Measurements from ENCODE around the gene AIFM1.

AIFM1 gene

DNA sequence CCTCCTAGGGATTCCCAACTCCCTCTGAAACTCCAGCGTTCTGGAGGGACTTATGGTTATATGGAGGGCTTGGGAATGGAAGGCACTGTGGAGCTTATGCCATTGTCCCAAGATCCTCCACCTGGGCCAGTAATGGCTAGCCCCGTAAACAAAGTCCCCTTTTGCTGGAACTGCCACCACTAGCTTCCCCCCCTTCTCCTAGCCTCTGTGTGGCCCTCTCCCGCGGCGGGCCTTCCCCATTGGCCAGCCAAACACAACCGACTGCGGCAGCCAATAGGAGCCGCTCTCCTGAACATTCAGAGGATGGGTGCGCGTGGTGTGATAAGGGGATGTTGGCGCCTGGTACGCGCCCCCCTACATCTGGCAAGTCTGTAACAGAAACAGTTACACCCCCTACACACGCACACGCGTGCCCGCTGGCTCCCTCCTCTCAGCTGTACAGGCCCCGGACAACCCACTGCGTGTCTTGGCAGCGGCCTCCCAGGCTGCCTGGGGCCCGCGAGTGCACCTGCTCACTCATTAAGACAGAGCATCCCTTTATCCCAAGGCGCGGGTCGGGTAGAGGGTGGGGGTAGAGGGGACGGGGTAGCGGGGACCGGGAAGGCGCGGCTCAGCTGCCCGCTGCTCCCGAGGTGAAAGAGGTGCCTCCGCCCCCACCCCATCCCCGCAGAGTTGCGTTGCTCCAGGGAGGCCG is 5.3 kb upstream of the AIFM1 start:
- DNase-seq: peak; percentile 65

DNA sequence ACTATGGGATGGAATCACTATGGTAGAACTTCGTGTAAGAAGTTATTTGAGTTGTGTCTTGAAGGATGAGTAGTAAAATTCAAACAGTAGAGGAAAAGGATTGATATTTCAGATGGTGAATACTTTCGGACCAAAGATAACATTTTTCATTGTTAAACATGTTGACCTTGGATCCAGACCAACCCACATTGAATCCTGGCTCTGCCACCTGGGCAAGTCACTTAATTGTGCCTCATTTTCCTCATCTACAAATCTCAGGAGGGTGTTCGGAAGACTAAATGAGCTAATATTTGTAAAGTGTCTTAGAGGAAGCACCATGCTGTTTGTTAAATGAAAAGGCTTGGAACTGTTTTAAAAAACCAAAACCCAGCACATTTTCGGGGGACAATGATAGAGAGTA is 1.4 kb upstream of the AIFM1 start:
- DNase-seq: no peak

- no peak for DNase-seq
These were observed 799 bp upstream of the AIFM1 start for GRCh38 chrX:130166503-130166777.

DNA sequence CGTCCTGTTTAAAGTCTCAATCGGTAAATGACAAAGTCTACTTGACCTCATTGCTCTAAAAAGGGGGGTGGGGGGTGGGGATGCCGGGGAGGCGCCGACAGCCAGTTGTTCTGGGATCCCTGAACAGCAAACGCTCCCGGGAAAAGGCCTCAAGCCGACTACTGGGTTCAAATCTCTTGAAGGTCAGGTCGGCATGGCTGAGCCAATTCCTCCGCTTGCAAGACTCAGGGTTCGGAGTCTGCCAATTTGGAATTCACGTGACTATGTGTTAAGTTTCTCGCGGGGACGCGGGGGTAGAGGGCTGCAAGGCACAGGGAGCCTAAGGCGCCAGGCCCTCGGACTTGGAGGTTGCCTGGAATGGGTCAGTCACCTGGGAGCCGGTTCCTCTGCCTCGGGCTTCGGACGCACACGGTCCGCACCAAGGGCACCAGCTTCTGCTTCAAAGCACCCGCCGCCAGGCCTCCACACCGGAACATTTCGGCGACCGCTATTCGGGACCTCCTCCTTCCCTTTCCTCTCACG is 399 bp downstream of the AIFM1 start:
- no peak for DNase-seq

GRCh38 chrX:130163398-130163797 is 2.2 kb downstream of the AIFM1 start:
- DNase-seq: no peak

GRCh38 chrX:130162094-130162735 is 3.4 kb downstream of the AIFM1 start:
- DNase-seq: no peak

DNA sequence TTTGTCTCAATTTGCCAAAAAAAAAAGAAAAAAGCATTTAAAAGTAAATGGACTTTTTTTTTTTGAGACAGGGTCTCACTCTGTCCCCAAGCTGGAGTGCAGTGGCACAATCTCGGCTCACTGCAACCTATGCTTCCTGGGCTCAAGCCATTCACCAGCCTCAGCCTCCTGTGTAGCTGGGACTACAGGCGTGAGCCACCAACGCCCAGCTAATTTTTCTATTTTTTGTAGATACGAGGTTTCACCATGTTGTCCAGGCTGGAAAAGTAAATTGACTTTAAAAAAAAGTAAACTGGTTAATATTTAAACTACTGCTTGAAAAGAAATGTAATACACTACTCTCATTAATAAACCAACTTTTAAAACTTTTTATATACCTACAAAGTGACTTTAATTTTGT is 5.9 kb downstream of the AIFM1 start:
- DNase-seq: no peak

- no peak for DNase-seq
These were observed 7.3 kb downstream of the AIFM1 start for GRCh38 chrX:130158311-130158710.

DNA sequence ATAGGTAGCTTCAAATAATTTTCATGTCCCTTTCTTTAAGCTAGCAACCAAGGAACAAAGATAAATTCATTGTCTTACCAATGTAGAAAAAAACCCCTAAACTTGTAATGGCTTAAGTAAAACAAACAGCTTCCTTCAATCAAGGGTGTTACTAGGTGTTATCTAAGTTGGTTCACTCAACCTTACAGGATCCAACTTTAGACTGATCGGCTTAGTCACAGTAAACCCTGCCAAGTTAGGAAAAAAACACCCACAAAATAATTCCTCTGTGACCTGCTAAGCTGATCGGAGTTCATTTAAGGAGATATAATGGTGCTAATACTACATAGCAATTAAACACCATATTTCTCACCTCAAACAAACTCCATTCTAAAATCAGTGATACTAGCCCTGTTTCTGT is 10.1 kb downstream of the AIFM1 start:
- DNase-seq: no peak

GRCh38 chrX:130147631-130148030 is 18.0 kb downstream of the AIFM1 start:
- no peak for DNase-seq

DNA sequence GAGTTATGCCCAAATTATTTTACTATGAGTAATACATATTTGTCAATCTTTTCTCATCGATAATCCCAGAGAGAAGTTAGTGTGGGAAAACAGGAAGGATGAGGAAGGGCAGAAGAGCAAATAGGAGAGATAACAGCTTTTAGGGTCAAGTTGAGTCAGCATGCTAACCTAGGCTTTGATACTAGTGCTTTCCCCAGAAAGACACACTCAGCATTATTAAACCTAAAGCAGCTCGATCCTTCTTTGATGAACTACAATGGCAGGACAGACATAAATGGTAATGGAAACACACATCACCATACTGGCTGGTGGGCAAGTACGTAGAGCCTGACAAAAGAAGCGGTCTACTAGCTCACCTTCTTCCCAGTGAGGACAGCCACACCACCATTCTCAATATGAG is 20.5 kb downstream of the AIFM1 start:
- DNase-seq: no peak

DNA sequence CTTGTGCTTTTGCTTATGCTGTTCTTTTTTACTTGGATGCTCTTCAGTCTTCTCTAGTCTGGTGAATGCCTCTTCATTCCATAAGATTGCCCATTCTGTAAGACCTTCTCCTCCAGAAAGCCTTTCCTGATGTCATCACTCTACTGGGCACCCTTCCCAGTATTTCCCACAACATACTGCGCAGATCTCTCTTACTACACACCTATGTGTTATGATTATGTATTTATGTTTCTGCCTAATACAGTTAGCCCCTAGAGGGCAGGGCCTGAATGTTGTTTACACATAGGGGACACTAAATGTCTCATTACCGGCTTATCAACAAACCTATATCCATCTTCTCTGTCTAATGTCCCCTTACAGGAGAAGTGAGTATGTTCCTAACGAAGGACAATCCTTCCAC is 21.1 kb downstream of the AIFM1 start:
- no peak for DNase-seq

- peak; percentile 53 for DNase-seq
These were observed 26.0 kb downstream of the AIFM1 start for GRCh38 chrX:130139474-130140201.

- DNase-seq: no peak
These were observed 28.7 kb downstream of the AIFM1 start for GRCh38 chrX:130136961-130137360.

- no peak for DNase-seq
These were observed 29.1 kb downstream of the AIFM1 start for GRCh38 chrX:130136496-130136895.

- no peak for DNase-seq
These were observed 34.7 kb downstream of the AIFM1 start for GRCh38 chrX:130130990-130131389.

- DNase-seq: no peak
These were observed 40.4 kb downstream of the AIFM1 start for GRCh38 chrX:130125091-130125874.

DNA sequence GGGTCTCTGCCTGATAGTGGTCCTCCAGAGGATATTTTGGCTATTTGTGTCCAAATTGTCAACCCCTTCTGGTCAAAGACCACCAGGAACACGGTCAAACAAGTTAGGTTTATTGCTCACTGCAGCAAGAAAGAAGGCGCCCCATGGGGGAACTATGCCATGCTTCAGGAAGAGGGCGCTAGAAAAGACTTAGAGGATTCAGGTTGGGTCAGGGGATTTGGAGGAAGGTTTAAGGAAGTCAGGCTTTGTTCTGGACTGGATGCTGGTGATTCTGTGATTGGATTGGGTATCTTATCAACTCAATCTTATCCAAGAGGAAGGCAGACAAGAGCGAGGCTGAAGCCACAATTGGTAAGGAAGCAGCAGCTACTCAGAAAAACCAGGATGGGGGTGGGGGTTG is 41.1 kb downstream of the AIFM1 start:
- DNase-seq: no peak

GRCh38 chrX:130121505-130121800 is 44.2 kb downstream of the AIFM1 start:
- no peak for DNase-seq

GRCh38 chrX:130120746-130121504 is 44.7 kb downstream of the AIFM1 start:
- no peak for DNase-seq

GRCh38 chrX:130120321-130120731 is 45.3 kb downstream of the AIFM1 start:
- no peak for DNase-seq

GRCh38 chrX:130119312-130119898 is 46.2 kb downstream of the AIFM1 start:
- no peak for DNase-seq
